GM21526 (cell line): Measurements from ENCODE around the gene CPOX.
"Not testable (repeated sequence)": the region's sequence is repeated elsewhere in the genome, so short reads cannot be mapped to it uniquely, and the experiment has no call there.

Source experiments
- ATAC-seq: cut with Tn5 transposase; IDR thresholded peaks from one replicate; pipeline ENCODE4 v1.9.1; 2021; ENCODE audit warnings: moderate library complexity; ENCODE audit not compliant: unreplicated experiment, low FRiP score

CPOX gene

GRCh38 chr3:98565237-98565643, 28.2 kb downstream of the CPOX start:
- ATAC-seq: no peak

DNA sequence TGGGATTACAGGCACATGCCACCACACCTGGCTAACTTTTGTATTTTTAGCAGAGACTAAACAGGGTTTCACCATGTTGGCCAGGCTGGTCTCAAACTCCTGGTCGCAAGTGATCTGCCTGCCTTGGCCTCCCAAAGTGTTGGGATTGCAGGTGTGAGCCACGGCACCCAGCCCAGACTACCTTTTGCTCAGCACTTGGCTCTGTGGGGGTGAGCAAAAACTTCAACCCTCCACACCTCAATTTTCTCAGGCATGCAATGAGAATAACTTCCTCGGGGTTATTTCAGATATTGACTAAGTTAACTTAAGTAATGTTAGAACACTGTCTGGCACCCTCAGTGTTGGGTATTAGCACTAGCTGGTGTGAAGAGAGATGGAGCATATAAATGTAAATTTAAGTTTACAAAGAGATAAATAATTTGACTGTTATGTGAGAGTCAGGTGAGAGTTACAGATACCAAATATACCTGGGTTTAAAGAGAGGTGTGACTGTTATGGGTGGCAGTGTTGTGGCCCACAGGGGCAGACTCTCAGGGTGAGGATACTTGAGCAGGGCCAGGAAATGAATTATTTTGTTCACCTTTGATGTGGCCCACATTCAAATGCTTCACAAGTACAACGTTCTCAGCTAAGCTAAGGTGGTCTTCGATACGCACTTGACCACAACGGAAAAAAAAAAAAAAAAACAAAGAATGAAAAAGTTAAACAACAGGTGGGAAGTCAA, 29.0 kb downstream of the CPOX start:
- no peak for ATAC-seq

GRCh38 chr3:98563661-98564281, 29.6 kb downstream of the CPOX start:
- ATAC-seq: peak; percentile 64

DNA sequence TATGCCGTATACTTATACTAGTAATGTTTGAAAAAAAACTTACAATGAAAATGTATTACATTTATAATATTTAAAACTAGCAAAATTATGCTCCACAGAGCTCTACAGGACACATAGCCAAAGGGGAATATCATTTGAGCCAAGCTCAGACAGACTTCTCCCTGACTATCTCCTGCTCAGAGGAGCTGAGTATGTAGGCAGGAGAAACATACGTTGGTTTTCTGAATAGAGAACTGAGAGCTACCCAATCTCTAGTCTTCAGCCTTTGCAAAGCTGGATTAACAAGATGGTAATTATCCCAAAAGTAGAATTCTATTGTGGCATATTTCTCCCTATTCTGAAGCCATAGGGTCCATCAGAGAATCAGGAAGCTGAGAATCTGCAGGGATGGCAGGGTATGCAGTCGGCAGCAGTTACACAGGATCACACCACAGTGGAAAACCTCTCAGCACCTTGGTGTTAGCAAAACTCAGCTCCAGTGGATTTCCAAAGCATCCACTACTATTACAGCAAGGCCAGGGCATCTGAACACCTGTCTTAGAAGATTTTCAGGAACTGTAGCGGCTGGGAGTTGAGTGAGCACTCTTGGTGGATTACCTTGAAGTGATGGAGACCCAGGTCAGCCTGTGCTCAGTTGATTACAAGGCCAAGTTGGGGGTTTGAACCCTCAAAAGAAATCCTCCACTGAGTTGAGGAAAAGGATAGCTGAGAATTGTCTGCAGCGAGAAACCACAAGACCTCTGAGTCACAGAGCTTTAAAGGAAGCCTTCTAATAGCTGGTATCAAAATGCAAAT, 31.5 kb downstream of the CPOX start:
- no peak for ATAC-seq

DNA sequence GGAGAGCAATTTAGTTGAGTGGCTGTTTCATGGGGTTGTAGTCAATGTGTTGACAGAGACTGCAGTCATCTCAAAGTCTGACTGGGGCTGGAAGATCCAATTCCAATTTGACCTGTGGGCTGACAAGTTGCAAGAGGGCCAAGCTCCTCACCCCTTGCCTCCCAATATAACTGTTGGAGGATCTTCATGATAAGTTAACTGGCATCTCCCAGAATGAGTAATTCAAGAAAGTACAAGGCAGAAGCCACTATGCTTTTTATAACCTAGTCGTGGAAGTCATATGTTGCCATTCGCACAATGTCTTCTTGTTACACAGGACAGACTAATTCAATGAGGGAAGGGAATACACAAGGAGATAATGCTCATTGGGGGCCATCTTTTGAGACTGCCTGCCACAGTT, 32.5 kb downstream of the CPOX start:
- ATAC-seq: no peak

DNA sequence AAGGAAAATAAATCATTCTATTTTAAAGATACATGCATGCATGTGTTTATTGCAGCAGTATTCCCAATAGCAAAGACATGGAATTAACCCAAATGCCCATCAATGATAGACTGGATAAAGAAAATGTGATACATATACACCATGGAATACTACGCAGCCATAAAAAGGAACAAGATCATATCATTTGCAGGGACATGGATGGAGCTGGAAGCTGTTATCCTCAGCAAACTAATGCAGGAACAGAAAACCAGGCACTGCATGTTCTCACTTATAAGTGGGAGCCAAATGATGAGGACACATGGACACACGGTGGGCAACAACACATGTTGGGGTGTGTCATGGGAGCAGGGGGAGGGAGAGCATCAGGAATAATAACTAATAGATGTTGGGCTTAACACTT, 33.6 kb downstream of the CPOX start:
- not testable (repeated sequence) for ATAC-seq

- ATAC-seq: no peak
Measured at GRCh38 chr3:98558100-98558827, 35.1 kb downstream of the CPOX start.

GRCh38 chr3:98557324-98558010, 35.9 kb downstream of the CPOX start:
- ATAC-seq: no peak

- peak; percentile 72 for ATAC-seq
Measured at GRCh38 chr3:98556164-98557130, 37.0 kb downstream of the CPOX start.

- no peak for ATAC-seq
Measured at GRCh38 chr3:98555025-98555379, 38.4 kb downstream of the CPOX start.

DNA sequence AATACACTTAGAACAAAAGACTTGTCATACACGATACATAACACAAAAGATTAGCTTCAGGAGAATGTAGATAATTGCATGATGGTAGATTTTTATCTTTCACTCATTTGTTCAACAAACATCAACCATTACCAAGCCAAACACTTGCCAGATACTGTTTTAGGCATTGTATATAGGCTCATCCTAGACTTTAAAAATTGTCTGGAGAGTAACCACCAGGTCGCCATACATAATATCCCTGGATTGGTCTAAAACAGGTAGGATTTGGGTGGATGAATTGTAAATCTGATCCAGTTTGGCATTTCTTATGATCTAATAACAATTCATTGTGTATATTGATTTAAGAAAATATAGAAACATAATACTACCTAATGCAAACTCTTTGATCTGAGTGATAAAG, 38.8 kb downstream of the CPOX start:
- no peak for ATAC-seq

GRCh38 chr3:98553753-98554152, 39.7 kb downstream of the CPOX start:
- no peak for ATAC-seq

- no peak for ATAC-seq
Measured at GRCh38 chr3:98553021-98553563, 40.3 kb downstream of the CPOX start.

DNA sequence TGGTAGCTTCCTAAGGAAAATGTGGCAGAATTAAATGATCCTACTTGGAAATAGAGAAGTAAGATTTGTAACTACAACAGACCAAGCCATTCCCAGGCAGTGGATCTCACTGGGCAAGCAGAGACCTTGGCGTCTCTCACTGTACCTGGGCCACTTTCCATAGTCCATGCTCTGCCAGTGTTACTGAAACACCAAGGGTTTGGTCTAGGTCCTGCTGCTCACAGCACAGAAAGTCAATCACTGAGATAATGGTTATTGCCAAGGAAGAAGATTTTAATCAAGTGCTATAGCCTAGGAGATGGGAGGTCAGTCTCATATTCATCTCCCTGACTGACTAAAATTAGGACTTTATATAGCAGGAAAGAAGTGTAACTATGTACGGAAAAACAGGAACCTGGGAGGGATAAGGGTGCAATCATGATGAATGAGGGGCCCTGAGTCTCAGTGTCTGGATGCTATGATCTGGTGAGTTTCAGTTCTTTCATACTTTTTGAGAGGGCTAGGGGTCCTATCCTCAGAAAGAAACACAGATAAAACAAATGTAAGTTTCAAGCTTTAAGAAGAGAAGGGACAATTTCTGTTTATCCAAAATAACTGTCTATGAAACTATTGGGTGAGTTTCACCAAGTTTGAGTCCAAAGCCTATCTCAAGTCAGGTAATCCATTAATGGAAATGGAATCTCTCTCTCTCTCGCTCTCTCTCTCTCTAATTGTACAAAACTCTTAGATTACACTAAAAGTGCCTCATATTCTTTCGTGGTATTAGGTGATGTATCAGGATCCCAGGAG, 41.0 kb downstream of the CPOX start:
- no peak for ATAC-seq

DNA sequence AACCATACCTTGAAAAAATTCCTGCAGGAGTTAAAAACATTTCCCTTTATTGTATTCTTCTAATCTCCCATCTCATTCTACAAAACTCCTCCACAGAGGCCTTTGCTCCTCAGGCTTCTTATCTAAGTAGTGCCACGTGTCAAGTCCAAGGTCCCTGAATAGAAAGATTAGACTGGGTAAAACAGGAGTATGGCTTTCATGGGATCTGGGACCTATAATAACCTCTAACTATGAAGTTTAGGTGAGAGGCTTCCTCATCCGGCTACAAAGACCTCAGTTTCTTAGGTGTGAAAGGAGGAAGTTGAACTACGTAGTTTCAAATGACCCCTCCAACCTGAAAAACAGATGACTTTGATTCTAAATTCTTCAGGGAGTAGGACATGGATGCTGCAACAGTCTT, 41.7 kb downstream of the CPOX start:
- ATAC-seq: no peak

- ATAC-seq: no peak
Measured at GRCh38 chr3:98551236-98551635, 42.2 kb downstream of the CPOX start.

- no peak for ATAC-seq
Measured at GRCh38 chr3:98550833-98551232, 42.6 kb downstream of the CPOX start.

DNA sequence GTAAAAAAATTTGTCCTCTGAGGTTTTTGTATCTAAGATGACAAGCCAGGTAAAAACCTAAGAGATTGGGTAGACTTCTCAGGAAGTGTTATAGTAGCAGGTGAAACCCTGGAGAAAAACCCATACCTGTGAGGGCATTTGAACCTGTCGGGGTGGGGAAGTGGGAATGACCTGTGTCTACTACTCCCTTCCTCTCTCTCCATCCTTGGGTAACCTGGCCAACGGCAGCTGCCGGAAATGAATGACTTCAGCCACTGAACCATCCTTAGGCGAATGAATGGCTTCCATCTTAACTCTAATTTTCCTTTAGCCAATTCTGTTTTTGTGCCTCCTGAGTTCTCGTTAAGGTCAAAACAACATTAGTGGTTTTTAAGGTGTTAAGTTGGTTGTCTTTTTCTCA, 44.9 kb downstream of the CPOX start:
- ATAC-seq: no peak
